ENCODE measurements around the gene B3GNT7.
"Not testable (repeated sequence)": the region's sequence is repeated elsewhere in the genome, so short reads cannot be mapped to it uniquely, and the experiment has no call there.

The B3GNT7 gene

DNA sequence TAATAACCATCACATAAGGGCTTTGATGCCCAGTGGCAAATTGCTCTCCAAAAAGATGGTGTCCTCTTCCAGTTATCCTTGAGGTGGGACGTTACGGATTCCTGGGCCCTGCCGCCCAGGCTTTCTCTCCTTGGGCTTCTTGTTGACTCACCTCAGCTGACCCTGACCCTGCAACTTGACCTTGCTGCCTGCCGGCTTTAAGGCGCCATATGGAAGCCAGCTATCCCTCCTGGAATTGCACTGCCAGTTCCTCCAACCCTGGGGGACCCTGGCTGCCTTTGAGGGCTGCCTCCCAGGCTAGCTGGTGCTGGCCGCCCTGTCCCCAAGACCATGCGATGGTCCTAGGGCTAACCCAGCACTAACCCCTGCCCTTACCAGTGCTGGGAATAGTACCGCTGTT lies 28.3 kb upstream of the B3GNT7 start:
- DNase-seq = no peak

DNA sequence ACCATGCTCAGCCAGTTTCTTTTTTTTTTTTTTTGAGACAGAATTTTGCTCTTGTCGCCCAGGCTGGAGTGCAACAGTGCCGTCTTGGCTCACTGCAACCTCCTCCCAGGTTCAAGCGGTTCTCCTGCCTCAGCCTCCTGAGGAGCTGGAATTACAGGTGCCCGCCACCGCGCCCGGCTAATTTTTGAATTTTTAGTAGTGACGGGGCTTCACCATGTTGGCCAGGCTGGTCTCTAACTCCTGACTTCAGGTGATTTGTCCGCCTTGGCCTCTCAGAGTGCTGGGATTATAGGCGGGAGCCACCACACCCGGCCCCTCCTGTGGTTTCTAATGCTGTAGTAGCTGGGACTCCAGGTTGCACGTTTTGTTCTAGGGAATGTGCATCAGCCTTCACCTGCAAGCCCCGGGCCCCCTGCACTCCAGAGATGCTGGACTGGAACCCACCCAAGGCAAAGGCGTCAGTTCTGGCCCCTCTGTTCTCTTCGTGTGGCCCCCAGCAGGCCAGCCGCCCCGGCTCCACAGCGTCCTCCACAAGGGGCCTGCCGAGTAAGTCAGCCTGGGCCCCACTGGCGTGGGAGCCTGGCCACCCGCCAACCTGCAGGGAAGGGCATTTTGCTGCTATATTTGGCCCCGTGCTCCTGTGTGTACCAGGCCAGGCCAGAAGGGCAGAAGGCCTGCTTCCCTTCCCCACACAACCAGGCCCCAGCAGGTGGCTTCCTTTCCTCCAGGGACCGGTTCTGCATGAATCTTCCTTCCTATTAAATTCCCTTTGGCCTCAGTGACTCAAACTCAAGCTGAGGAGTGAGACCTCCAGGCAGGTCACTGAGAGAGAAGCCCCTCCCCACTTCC lies 25.7 kb upstream of the B3GNT7 start:
- DNase-seq = no peak

DNA sequence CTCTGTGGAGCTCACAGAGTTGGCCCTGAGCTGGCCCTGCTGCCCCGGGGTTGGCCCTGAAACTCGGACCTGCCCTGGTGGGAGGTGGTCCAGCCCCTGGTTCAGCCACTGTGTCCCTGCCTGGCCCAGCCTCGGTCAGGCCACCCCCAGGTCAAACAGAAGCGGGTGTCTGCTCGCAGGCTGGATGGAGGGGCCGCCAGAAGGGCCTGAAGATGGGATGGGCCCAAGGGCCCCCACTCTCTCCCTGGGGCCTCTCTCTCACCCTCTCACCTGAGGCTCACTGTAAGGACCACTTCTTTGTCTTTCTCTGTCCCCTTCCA lies 25.1 kb upstream of the B3GNT7 start:
- DNase-seq = no peak

DNA sequence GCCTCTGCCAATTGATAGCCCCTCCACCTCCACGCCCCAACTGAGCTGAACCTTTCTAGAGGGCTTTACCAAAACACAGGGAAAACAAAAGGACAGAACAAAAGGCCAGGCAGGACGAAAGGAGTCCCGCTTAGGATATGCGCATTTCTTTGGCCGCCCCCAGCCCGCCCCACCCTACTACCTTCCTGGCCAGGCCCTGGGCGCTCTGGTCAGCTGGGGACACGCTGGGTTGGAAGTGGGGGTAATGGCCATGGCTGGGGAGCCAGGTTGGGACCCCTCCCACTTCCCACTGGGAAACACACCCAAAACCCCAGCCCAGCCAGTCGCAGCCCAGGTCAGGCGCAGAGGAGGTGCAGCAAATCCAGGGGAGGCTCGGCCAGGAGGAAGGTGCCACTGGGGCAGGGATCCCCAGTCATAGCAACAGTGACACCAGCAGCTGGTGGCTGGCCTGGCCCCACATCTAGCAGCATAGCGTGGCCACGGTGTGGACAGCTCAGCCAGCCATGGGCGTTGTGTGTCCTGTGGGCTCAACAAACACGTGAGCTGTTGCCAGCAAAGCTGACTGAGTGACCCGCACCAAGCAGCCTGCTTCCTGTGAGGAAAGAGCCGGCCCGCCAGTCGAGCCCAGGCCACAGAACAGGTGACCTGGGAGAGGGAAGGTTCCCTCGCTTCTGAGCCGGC lies 24.6 kb upstream of the B3GNT7 start:
- no peak for DNase-seq

DNA sequence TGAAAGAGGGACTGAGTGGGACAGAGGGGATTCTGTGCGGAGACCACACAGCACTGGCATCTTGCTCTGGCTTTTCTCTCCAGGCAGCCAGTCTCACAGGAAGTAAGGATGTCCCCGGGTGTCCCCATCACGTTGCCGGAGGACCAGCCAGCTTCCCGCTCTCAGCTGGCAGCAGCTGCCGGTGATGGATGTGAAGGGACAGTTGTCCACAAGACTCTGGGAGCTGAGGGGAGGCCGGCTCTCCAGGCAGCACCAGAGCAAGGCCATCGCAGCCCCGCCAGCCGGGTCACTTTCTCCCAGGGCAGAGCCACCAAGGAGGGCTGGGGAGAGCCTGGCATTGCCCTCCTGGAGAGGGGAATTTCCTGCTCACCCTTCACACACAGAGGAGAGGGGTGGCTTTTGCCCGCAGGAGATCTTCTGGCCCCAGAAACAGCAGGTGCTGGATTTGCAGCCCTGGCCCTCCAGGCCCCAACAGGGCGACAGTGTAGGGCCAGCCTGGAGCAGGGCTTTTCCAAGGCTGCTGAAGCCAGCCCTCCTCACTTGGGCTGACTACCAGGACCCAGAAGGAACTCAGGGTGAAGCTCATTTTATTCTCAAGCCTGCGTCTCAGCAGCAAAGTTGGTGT lies 24.0 kb upstream of the B3GNT7 start:
- DNase-seq = no peak

DNA sequence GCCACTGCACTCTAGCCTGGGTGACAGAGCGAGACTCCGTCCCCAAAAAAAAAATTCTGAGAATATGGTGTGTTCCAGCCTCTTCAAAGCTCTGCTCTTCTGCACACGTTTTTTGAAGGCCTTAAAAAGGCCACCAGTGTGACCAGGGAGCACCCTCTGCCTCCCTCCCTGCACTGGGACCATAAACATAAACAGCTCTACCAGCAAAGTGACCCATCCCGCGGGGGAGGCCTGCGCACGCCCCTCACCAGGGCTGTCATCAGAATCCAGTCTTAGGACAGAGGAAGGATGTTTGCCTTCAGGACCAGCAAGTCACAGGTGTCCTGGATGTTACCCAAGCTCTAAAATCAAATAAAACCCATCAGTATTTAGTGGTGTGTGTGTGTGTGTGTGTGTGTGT lies 23.2 kb upstream of the B3GNT7 start:
- no peak for DNase-seq

DNA sequence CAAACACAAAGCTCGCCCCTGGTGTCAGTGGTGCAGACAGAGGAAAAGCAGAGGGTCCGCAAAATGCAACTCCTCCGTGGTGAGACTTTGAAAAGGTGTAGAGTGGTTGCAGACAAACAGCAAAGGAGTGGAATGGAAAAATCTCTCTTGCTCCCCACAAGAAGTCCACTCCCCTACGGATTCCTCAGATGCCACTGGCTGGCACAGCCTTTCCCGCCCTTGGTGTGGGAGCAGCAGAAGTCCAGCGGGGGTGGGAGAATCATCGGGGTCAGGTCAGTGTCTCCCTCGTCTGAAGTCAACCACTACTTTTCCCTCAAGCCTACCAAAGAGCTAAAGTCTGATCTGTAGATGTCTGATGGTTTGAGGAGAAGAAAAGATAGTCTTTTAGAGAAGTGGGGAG lies 22.3 kb upstream of the B3GNT7 start:
- no peak for DNase-seq

DNA sequence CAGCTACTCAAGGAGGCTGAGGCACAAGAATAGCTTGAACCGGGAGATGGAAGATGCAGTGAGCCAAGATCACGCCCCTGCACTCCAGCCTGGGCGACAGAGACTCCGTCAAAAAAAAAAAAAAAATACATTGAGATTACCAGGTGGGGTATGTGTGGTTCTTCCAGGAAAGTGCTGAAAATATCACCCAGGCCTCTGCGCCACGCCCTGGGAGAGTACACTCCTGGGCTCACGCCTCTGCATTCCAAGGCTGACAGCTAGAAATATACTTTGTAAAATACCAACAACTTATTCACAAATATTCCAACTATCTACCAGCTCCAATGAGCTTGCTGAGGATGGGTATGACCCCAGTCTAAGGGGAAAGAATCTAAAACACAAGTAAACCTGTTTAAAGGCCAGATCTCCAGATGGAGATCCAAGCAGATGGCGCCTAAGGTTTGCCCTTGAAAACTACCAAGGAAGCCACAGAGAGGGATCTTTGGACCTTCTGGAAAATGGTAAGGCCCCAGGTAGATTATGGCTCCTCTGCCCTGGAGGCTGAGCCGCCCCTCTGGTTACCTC lies 21.6 kb upstream of the B3GNT7 start:
- DNase-seq = no peak

DNA sequence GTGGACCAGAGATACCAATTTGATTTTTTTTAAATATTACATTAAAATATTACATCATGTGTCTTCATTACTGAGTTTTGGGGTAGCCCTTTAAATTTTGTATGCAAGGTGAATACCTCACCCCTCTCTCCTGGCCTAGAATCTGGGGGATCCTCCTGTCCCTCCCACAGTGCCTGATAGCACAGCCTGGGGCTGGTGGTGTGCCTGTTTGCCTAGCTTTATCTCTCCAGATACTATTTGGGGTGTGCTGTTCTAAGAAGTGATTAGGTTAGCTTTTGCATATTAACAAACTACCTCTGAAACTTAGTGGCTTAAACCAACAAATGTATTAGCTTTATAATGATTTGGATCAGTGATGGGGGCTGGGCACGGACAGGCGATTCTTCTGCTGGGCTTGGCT lies 20.7 kb upstream of the B3GNT7 start:
- DNase-seq = no peak

DNA sequence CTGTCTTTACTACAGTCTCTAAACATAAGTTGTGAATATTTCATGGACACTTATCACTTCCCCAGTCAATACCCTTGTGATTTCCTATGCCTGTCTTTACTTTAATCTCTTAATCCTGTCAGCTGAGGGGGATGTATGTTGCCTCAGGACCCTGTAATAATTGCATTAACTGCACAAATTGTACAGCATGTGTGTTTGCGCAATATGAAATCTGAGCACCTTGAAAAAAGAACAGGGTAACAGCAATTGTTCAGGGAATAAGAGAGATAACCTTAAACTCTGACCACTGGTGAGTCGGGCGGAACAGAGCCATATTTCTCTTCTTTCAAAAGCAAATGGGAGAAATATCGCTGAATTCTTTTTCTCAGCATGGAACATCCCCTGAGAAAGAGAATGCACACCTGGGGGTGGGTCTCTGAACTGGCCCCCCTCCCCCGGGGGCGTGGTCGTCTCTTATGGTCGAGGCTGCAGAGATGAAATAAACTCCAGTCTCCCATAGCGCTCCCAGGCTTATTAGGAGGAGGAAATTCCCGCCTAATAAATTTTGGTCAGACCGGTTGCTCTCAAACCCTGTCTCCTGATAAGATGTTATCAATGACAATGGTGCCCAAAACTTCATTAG lies 19.4 kb upstream of the B3GNT7 start:
- DNase-seq = not testable (repeated sequence)

DNA sequence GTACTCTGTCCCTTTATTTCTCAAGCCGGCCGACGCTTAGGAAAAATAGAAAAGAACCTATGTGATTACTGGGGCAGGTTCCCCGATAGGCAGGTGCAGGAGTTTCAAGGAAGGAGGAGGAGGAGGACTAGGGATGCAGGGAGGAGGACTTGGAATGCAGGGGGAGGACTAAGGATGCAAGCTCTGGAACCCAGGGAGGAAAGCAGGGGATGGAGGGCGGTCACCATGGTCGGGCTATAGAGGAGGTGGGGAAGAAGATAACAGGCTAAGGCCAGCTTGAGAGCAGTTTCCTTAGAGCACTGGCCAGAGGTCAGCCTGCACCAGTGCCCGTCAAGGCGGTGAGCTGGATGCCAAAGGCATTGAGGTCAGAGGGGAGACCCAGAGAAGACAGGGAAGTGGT lies 18.7 kb upstream of the B3GNT7 start:
- no peak for DNase-seq

DNA sequence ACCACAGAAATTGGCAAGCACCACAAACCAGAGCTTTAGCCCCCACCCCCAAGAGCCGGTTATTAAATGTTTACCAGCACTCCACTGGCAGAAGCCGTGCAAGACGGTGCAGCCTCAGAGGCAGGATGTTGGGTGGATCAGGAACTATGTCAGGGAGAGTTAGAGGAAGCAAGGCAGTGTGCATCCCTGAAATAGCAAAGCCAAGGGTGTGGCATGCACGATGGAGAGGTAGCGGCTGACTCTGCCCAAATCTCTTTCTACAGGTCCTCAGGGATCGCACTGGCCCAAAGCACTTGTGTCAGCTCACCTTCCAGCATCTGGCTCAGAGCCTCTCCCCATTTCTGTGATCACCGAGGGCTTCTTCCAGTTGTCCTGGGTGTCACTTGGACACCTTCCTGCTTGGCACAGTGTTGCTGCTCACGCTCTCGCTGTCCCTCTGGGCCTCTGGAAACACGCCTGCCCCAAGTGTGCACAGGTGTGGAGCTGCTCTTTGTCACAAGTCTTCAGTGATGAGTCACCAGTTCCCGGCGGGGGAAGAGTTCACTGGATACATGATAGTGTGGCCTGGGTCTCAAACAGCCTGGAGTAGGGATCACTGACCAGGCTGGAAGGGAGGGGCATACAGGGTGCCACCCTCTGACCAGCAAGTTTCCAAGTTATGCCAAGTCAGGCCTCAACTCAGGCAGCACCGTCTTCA lies 17.3 kb upstream of the B3GNT7 start:
- DNase-seq = no peak

DNA sequence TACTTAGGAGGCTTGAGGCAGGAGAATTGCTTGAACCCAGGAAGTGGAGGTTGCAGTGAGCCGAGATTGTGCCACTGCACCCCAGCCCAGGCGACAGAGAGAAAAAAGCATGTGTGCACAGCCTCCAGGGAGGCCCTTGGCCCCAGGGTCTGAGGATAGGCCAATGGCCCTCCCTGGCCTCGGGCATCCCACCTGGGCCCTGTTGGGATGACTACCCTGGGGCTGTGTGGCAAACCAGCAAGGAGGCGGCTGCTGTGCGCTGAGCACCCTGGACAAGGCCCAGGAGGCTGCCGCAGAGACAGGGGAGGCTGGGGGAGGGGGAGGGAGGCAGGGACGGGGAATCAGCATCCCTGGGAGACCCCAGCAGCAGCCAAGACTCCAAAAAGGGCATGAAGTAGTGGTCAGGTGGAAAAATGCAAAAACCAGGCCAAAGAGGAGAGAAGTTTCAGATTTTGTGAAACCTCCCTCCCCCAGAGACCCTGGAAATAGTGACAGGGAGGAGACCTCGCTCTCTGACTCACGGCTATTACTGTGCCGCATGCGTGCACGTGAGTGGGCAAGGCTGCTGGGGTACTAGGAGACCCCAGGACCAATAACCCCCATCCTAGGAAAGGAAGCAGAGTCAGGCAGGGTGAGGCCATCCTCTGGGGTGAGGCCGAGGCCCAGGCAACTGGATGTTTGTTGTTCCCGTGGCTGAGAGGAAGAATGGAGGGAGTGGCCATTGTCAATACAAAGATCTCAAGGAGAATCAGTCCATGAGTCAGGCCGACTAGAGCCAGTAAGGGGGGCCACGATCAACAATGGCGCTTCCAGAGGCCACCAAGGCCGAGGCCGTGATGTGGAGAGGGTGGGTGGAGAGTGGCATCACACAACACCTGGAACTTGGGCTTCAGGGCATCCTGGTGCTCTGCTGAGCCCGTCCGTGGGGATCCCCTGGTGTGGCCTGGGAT lies 16.0 kb upstream of the B3GNT7 start:
- no peak for DNase-seq

DNA sequence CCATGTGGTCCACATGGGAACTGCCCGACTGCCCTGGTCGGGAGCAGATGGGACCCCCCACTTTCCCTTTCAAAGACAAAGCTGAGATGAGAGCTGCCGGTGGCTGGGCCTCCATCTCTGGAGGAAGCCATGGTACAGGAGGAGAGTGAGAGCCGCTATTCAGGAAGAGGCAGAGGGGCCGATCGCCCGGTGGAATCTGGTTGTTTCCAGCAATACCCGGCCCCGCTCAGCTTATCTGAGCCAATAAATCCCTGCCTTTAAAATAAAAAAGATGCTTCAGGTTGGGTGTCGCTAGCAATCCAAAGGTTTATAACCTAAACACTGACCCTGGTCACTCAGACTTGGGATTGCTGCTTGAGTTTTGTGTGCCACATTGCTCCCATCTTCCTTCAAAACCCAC lies 15.2 kb upstream of the B3GNT7 start:
- no peak for DNase-seq

DNA sequence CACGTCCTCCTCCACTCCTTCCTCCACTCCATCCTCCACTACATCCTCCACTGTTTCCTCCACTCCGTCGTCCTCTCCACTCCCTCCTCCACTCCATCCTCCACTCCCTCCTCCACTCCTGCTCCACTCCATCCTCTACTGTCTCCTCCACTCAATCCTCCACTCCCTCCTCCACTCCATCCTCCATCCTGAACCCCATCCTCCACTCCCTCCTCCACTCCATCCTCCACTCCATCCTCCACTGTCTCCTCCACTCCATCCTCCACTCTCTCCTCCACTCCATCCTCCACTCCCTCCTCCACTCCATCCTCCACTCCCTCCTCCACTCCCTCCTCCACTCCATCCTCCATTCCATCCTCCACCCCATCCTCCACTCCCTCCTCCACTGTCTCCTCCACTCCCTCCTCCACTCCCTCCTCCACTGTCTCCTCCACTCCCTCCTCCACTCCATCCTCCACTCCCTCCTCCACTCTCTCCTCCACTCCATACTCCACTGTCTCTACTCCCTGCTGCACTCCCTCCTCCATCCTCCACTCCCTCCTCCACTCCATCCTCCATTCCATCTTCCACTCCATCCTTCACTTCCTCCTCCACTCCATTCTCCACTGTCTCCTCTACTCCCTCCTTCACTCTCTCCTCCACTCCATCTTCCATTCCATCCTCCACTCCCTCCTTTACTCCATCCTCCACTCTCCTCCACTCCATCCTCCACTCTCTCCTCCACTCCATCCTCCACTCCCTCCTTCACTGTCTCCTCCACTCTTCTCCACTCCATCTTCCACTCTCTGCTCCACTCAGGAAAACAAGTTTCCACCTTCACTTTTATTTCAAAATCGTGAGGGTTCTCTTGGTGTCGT lies 14.3 kb upstream of the B3GNT7 start:
- DNase-seq = no peak

DNA sequence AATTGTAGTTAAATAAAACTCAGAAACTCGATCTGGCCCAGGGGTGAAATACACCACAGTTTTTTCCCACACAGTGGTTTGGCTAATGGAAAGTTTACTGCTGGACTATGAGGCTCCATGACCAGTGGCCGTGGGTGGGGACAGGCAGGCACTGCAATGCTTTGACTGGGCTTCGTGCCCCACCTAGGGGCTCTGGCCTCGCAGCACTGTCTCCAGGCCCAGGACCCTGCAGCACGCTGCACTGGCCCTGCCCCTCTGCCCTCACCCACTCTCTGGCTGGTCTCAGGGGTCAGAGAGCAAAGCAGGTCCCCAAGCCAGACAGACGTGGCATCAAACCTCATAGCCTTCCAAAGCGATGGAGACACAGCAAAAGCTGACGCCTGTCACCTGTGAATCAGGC lies 13.4 kb upstream of the B3GNT7 start:
- no peak for DNase-seq

DNA sequence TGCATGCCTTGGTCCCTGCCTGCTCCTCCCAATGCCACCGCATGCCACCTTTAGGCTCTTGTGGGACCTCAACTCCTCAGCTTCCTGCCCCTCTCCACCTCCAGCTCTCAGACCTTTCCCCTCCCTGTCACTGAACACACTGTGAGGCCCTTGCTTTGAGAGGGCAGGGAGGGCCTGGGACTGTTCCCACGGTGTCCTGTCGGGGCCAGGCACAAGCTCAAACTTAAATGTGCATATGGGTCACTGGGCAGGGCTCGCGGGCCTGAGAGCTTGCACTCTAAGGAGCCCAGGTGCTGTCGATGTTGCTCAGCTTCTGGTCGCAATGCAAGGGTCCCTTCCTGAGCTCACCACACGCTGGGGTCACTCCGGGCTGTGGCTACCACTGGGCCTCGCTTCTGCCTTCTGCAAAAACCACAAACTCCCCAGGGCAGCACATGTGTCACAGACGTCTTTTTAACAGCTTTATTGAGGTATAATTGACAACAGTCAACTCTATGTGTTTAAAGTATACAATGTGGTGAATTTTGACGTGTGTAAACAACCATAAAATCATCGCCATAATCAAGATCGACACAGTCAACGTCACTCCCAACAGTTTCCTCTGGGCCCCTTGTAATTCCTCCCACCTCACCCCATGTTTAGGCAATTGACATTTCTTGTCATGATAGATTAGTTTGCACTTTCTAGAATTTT lies 11.9 kb upstream of the B3GNT7 start:
- DNase-seq = no peak

DNA sequence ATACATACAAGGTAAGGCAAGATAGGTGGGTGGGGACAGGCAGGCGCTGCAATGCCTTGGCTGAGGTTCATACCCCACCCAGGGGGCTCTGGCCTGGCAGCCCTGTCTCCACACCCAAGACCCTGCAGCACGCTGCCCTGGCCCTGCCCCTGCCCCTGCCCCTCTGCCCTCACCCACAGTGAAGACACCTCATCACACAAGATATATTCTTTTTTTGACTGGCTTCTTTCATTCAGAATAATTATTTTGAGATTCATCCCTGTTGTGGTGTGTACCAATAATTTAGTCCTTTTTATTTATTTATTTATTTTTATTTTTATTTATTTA lies 11.4 kb upstream of the B3GNT7 start:
- DNase-seq = no peak

DNA sequence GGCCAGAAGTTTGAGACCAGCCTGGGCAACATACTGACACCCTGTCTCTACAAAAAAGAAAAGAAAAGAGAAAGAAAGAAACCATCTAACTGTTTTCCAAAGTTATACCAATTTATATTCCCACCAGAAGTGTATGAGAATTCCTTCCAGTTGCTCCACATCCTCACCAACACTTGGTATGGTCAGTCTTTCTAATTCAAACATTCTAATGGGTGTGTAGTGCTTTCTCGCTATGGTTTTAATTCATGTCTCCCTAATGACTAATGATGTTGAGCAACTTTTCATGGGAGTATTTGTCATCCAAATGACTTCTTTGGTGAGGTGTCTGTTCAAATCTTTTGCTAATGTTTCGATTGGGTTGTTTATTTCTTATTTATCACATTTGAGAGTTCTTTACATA lies 10.5 kb upstream of the B3GNT7 start:
- no peak for DNase-seq

DNA sequence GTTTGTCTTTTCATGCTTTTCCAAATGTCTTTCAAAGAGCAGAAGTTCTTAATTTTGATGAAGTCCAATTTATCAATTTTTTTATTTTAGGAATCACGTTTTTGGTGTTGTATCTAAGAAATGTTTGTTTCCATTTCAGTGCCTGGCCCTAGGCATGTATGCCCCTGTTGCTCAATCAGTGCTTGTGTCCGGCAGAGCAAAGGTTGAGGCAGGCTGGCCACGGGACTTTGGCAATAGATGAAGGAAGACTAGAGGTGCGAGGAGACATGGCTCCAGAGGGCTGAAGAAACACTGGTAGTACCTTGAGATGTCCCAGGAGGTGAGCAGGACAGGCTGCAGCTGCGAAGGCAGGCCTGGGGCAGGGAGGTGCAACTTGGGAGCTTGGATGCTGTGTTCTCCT lies 10.1 kb upstream of the B3GNT7 start:
- no peak for DNase-seq

All from stimulated activated CD4-positive, alpha-beta T cell treated with anti-CD3 and anti-CD28 coated beads, Interleukin-4, amount 100 ng/mL, for 1 hour (primary cell).